OCI-LY1 (cell line): Measurements from ENCODE around the gene SLC24A3.

ENCODE experiments used
- CTCF ChIP-seq: fragments of 200-600 bp; sonication (generic), shearing (Covaris generic); IDR thresholded peaks from 2 replicates; pipeline ENCODE4 v1.5.1; 2017; ENCODE audit warnings: mild to moderate bottlenecking, antibody characterized with exemption, low read length, moderate library complexity, mixed read lengths
- EZH2 ChIP-seq: fragments of 200-600 bp; sonication (generic), shearing (Covaris generic); IDR thresholded peaks from 2 replicates; pipeline ENCODE4 v1.8.0; 2017; ENCODE audit warnings: borderline replicate concordance, mixed run types, mild to moderate bottlenecking, antibody characterized with exemption, low read length, moderate library complexity, mixed read lengths

GRCh38 chr20:19465536-19465935 is 253.1 kb downstream of the SLC24A3 start:
- TF ChIP-seq CTCF, result no peak
- no peak for TF ChIP-seq EZH2
